DOHH2 (cell line): ENCODE measurements around the gene ESPN.
"Not testable (repeated sequence)": the region's sequence is repeated elsewhere in the genome, so short reads cannot be mapped to it uniquely, and the experiment has no call there.

Source experiments
- H3F3A ChIP-seq: fragments of 200-600 bp; sonication (generic), shearing (Covaris generic); 2 replicates; pipeline ENCODE4 v1.6.0; 2016; ENCODE audit warnings: antibody characterized with exemption, mild to moderate bottlenecking; ENCODE audit not compliant: control insufficient read depth, insufficient read depth
- H3K27ac ChIP-seq: fragments of 200-600 bp; sonication (generic); 2 replicates; pipeline ENCODE4 v1.5.1; 2014; ENCODE audit warnings: low read depth, mild to moderate bottlenecking, low read length, moderate library complexity
- H3K27me3 ChIP-seq: fragments of 200-600 bp; sonication (generic); 2 replicates; pipeline ENCODE4 v1.6.1; 2014; ENCODE audit warnings: mild to moderate bottlenecking, low read length, mixed read lengths; ENCODE audit not compliant: control insufficient read depth
- H3K36me3 ChIP-seq: fragments of 200-600 bp; sonication (generic); 2 replicates; pipeline ENCODE4 v1.6.1; 2014; ENCODE audit warnings: mild to moderate bottlenecking, low read length, moderate library complexity, mixed read lengths; ENCODE audit not compliant: control insufficient read depth
- H3K4me1 ChIP-seq: fragments of 200-600 bp; sonication (generic); 2 replicates; pipeline ENCODE4 v1.6.1; 2014; ENCODE audit warnings: mild to moderate bottlenecking, low read length, mixed read lengths; ENCODE audit not compliant: control insufficient read depth
- H3K4me2 ChIP-seq: fragments of 200-600 bp; sonication (generic); 2 replicates; pipeline ENCODE4 v1.6.0; 2014; ENCODE audit warnings: mild to moderate bottlenecking, low read length, moderate library complexity
- H3K4me3 ChIP-seq: fragments of 200-600 bp; sonication (generic); 2 replicates; pipeline ENCODE4 v1.5.1; 2014; ENCODE audit warnings: mild to moderate bottlenecking, low read length, mixed read lengths
- H3K79me2 ChIP-seq: fragments of 200-600 bp; sonication (generic); 2 replicates; pipeline ENCODE4 v1.6.1; 2014; ENCODE audit warnings: mild to moderate bottlenecking, low read length, mixed read lengths; ENCODE audit not compliant: control insufficient read depth
- H3K9me2 ChIP-seq: fragments of 200-600 bp; sonication (generic); replicated peaks from 2 replicates; pipeline ENCODE4 v1.6.1; 2014; ENCODE audit warnings: mild to moderate bottlenecking, low read length, mixed read lengths; ENCODE audit not compliant: control insufficient read depth
- H3K9me3 ChIP-seq: fragments of 200-600 bp; sonication (generic); 2 replicates; pipeline ENCODE4 v1.6.1; 2014; ENCODE audit warnings: antibody characterized with exemption, low read length, mixed read lengths; ENCODE audit not compliant: control insufficient read depth, insufficient read depth
- H4K20me1 ChIP-seq: fragments of 200-600 bp; sonication (generic); 2 replicates; pipeline ENCODE4 v1.6.0; 2014; ENCODE audit warnings: low read depth, mild to moderate bottlenecking, antibody characterized with exemption, low read length, moderate library complexity; ENCODE audit not compliant: control insufficient read depth, insufficient read depth
- CTCF ChIP-seq: fragments of 200-600 bp; sonication (generic); IDR thresholded peaks from one replicate; pipeline ENCODE4 v1.5.1; 2014; ENCODE audit warnings: antibody characterized with exemption, mild to moderate bottlenecking, low read depth, low read length; ENCODE audit not compliant: poor library complexity, severe bottlenecking
- EZH2phosphoT487 ChIP-seq: fragments of 200-600 bp; sonication (generic); IDR thresholded peaks from 2 replicates; pipeline ENCODE4 v1.6.1; 2017; ENCODE audit warnings: borderline replicate concordance, mild to moderate bottlenecking, antibody characterized with exemption, low read length, moderate library complexity, mixed read lengths

The ESPN gene

DNA sequence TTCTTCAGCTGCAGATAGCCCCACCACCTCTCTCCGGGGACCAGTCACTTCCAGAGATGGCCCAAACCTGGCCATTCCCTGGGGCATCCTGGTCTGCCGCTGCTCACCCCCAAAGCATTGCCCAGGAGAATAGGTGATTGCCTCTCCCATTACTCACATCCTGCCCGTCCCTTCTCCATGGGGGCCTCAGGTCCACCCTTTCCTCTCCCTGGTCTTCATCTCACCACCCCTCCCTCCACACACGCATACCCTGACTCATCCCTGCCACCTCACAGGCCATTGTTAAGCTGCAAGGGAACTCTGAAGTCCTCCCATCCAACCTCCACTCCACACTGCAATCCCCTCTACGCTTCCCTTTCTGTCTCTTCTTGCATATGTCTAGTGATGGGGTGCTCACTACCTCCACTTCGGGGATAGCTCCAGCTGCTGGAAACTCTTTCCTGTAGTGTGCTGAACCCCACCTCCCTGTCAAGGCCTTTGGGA lies 66.9 kb downstream of the ESPN start, which contains the start of gene PLEKHG5:
Gene PLEKHG5, minus strand, starts transcription at position 188 of the 483 bp plus-strand sequence. CDS start 14,096 bp downstream, outside the sequence.
- peak within 1 kb of the TSS; percentile 85 for H3K4me3 ChIP-seq
- no peaks in the 10 kb centered on the region for H3K9me2 ChIP-seq
- H3K27ac ChIP-seq = peak within 1 kb of the TSS; percentile 45
- H3K4me2 ChIP-seq = peak within 1 kb of the TSS; percentile 91
- H3K4me1 ChIP-seq = peaks cover 10% of the 10 kb centered on the region
- no peaks in the 10 kb centered on the region for H3K9me3 ChIP-seq
- peaks cover 11% of the 10 kb centered on the region for H3K27me3 ChIP-seq
- H3K36me3 ChIP-seq = no peaks in the 10 kb centered on the region
- peaks cover 10% of the 10 kb centered on the region for H3F3A ChIP-seq
- no peaks in the 10 kb centered on the region for H3K79me2 ChIP-seq
- TF ChIP-seq EZH2phosphoT487 (no peak), CTCF (no peak)
- H4K20me1 ChIP-seq = no peaks in the 10 kb centered on the region

GRCh38 chr1:6491966-6492365 lies 67.4 kb downstream of the ESPN start:
- no peaks in the 10 kb centered on the region for H3K79me2 ChIP-seq
- peaks cover 13% of the 10 kb centered on the region for H3K27me3 ChIP-seq
- TF ChIP-seq CTCF = no peak
- TF ChIP-seq EZH2phosphoT487 = no peak
- H4K20me1 ChIP-seq = no peaks in the 10 kb centered on the region
- peak overlapping the region; percentile 91 for H3K4me2 ChIP-seq
- H3F3A ChIP-seq = peaks cover 10% of the 10 kb centered on the region
- H3K9me2 ChIP-seq = no peaks in the 10 kb centered on the region
- H3K4me1 ChIP-seq = peaks cover 13% of the 10 kb centered on the region
- peak overlapping the region; percentile 85 for H3K4me3 ChIP-seq
- no peak overlapping the region for H3K27ac ChIP-seq
- no peaks in the 10 kb centered on the region for H3K36me3 ChIP-seq
- no peaks in the 10 kb centered on the region for H3K9me3 ChIP-seq

DNA sequence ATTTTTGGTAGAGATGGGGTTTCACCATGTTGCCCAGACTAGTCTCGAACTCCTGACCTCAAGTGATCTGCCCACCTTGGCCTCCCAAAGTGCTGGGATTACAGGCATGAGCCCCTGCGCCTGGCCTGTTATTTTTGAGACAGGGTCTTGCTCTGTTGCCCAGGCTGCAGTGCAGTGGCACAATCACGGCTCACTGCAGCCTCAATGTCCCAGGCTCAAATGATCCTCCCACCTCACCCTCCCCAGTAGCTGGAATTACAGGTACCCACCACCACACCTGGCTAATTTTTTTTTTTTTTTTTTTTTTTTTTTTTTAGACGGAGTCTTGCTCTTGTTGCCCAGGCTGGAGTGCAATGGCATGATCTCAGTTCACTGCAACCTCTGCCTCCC lies 69.3 kb downstream of the ESPN start:
- H3K36me3 ChIP-seq, H3K4me3 ChIP-seq, H3K4me2 ChIP-seq, H4K20me1 ChIP-seq, H3K27ac ChIP-seq, H3K9me2 ChIP-seq, H3K9me3 ChIP-seq, H3F3A ChIP-seq, H3K79me2 ChIP-seq: not testable (repeated sequence)
- Histone ChIP-seq H3K27me3 (peaks cover 22% of the 10 kb centered on the region), H3K4me1 (peaks cover 16% of the 10 kb centered on the region)

GRCh38 chr1:6494627-6495026 lies 70.1 kb downstream of the ESPN start:
- no peaks in the 10 kb centered on the region for H4K20me1 ChIP-seq
- no peaks in the 10 kb centered on the region for H3K9me3 ChIP-seq
- no peaks in the 10 kb centered on the region for H3K36me3 ChIP-seq
- H3K79me2 ChIP-seq = no peaks in the 10 kb centered on the region
- H3K27me3 ChIP-seq = peaks cover 22% of the 10 kb centered on the region
- H3K4me2 ChIP-seq = no peak overlapping the region
- TF ChIP-seq EZH2phosphoT487 (no peak), CTCF (no peak)
- H3F3A ChIP-seq = peaks cover 10% of the 10 kb centered on the region
- no peak overlapping the region for H3K27ac ChIP-seq
- H3K4me1 ChIP-seq = peaks cover 16% of the 10 kb centered on the region
- no peak overlapping the region for H3K4me3 ChIP-seq
- no peaks in the 10 kb centered on the region for H3K9me2 ChIP-seq
